GM12891 (cell line): ENCODE data around the gene ATF7IP2.

Experiments used
- PAX5 ChIP-seq: IDR thresholded peaks from 2 replicates; pipeline ENCODE4 v1.6.1; 2011; ENCODE audit warnings: low read length, moderate library complexity, mild to moderate bottlenecking; ENCODE audit not compliant: insufficient read depth, severe bottlenecking
- POLR2A ChIP-seq: IDR thresholded peaks from 2 replicates; pipeline ENCODE4 v1.6.1; 2011; ENCODE audit warnings: low read depth, low read length, control low read depth
- TAF1 ChIP-seq: IDR thresholded peaks from 2 replicates; pipeline ENCODE4 v1.6.1; 2011; ENCODE audit warnings: low read depth, low read length, control low read depth

GRCh38 chr16:10441726-10442125, 55.9 kb downstream of the ATF7IP2 start:
- TF ChIP-seq TAF1: no peak
- no peak for TF ChIP-seq POLR2A
- no peak for TF ChIP-seq PAX5
